GM12874 (cell line): ENCODE data around the gene SCRN2.

ENCODE experiments used
- TF ChIP-seq, protein P1 (sequence below): IDR thresholded peaks from 2 replicates; pipeline ENCODE4 v1.5.1; 2011; ENCODE audit warnings: low read depth, mild to moderate bottlenecking, control low read depth, low read length, moderate library complexity; ENCODE audit not compliant: insufficient read depth

The SCRN2 gene

DNA sequence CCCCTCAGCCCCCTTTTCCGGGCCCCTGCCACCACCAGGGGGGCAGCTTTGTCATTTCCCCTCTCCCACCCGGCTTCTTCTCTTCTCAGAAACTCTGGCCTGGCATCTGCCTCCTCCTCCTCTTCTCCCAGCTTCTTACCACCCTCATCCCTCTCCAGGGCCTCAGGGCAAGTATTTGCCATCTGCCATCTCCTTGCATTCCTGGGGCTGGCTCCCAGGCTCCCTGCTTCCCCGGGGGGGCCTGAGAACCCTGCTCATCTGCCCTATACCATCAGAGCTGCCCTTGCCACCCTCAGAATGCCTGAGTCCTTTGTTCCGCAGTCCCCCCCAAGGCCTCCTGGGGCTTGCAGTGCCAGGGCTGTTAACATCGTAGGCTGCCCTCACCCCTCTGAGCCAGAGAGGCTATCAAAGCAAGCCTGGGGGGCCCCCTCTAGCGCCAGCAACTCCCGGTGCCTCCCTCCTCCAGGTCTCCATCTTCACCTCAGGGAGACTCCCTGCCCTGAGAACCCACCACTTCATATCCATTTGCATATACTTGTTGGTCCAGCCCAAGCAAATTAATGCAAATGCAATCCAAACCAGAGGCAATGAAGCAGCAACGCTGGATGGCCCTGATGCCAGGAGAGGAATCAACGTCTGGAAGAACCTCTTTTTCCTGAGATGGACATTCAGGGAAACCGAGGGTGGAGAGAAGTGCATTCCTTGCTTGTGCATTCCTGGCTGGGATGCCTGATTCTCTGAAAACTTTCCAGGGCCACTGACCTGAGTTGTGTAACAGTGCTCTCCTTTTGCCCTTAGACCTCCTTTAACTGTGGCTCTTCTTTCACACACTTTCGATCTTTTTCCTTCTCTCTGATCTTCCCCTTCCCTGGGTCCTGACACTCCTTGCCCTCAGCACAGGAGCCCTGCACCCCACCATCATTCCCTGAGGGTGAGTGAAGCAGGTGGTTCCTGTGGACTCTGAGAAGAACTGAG, 34.2 kb upstream of the SCRN2 start:
- TF ChIP-seq, protein P1, sequence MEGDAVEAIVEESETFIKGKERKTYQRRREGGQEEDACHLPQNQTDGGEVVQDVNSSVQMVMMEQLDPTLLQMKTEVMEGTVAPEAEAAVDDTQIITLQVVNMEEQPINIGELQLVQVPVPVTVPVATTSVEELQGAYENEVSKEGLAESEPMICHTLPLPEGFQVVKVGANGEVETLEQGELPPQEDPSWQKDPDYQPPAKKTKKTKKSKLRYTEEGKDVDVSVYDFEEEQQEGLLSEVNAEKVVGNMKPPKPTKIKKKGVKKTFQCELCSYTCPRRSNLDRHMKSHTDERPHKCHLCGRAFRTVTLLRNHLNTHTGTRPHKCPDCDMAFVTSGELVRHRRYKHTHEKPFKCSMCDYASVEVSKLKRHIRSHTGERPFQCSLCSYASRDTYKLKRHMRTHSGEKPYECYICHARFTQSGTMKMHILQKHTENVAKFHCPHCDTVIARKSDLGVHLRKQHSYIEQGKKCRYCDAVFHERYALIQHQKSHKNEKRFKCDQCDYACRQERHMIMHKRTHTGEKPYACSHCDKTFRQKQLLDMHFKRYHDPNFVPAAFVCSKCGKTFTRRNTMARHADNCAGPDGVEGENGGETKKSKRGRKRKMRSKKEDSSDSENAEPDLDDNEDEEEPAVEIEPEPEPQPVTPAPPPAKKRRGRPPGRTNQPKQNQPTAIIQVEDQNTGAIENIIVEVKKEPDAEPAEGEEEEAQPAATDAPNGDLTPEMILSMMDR, result no peak

DNA sequence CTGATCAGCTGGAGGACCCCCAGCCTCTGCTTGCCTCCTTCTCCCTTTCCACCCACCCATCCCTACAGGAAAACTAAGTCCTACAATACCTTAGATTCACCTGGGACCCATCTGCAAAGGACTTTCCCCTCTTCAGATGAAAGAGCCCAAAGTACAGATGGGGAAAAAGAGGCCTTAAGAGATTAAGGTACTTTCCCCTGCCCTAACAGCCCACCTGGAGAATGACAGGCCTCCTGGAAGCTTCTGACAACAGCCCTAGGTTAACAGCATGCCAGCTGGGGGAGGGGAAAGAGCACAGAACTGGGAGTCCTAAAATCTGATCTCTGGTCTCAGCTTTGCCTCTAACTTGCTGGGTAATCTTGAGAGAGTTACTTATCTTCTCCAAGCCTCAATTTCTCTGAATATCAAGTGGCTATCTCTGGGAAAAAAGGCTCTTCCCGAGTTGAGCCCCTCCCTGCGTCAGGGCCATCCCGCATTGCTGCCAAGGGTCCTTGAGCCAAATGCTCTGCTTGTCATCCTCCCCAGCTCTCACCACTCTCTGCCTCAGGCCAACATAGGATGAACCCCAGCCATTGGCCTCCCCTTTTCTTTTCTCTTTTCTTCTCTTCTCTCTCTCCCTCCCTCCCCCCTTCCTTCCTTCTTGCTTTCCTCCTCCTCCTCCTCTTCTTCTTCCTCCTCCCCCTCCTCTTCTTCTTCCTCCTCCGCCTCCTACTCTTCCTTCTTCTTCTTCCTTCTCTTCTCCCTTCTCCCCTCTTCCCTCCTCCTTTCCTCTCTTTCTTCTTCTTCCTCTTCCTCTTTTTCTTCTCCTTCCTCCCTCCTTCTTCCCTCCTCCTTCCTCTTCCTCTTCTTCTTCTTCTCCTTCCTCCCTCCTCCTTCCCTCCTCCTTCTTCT, 32.4 kb upstream of the SCRN2 start:
- TF ChIP-seq, protein P1, result no peak

DNA sequence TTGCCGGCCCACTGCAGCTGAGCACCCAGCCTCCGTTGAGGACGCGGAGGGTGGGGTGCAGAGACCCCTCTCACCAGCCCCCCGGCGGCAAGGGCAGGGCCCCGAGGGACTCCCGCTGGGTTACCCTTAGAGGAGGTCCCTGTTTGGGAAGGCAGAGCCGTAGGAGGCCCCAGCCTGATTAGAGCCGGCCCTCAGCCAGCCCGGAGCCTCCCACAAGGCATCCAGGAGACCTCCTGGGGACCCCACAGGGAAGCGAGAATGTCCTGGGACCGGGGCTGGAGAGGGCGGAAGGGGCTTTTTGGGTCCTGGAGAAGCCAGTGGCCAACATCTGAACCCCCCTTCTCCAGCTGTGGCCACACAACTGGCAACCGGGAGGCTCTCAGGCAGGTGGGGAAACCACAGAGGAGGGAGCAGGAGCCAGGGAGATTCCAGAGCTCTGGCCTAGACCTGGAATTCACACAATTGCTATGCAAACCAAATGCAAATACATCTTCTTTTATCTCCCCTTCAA, 31.6 kb upstream of the SCRN2 start:
- TF ChIP-seq, protein P1, result no peak

GRCh38 chr17:47872019-47872650, 31.1 kb upstream of the SCRN2 start:
- TF ChIP-seq, protein P1, result no peak

DNA sequence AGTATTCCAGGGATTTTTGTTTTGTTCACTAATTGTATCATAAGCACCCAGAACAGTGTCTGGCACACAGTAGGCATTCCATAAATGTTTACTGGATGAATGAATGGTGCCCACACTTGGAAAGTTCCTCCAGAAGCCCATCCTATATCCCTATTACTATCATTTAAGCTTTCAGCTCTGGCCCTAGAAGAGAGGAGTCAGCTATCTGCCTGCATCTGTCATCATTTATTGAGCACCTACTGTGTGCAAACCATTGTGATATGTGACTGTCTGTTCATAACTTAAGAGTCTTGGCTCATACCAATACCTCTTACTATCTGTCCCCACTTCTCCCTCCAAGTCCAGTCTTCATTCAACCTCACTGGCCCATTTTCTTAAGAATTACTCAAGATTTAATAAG, 30.0 kb upstream of the SCRN2 start:
- TF ChIP-seq, protein P1, result no peak

DNA sequence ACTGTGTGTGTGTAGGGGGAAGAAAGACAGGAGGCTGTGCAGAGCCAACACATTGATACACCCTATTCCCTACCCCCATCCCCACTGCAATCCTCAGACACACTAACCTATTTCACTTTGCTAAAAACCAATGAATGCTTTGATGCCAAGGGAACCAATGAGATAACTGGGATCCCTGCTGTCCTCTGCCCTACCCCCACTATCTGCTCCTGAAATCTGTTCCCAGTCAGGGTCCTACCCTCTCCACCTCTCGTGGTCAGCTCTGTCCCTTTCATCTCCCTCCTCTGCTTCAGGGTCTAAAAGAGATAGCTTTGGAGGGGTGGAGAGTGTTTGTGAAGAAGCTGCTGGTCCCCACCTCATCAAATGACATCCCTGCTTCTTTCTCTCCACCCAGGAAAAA, 29.0 kb upstream of the SCRN2 start:
- TF ChIP-seq, protein P1, result no peak
